NCI-H524 treated with DMSO at 0.1 percent for 48 hours (cell line): ENCODE measurements around the gene PIK3IP1.

Experiments used
- DNase-seq: peaks from one replicate; lab custom pipeline; 2025; lab: John Stamatoyannopoulos, UW

PIK3IP1 gene

DNA sequence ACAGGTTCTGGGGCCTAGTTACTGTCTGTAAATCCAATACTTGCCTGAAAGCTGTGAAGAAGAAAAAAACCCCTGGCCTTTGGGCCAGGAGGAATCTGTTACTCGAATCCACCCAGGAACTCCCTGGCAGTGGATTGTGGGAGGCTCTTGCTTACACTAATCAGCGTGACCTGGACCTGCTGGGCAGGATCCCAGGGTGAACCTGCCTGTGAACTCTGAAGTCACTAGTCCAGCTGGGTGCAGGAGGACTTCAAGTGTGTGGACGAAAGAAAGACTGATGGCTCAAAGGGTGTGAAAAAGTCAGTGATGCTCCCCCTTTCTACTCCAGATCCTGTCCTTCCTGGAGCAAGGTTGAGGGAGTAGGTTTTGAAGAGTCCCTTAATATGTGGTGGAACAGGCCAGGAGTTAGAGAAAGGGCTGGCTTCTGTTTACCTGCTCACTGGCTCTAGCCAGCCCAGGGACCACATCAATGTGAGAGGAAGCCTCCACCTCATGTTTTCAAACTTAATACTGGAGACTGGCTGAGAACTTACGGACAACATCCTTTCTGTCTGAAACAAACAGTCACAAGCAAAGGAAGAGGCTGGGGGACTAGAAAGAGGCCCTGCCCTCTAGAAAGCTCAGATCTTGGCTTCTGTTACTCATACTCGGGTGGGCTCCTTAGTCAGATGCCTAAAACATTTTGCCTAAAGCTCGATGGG lies 13.5 kb downstream of the PIK3IP1 start:
- no peak for DNase-seq

GRCh38 chr22:31278151-31278621 lies 14.1 kb downstream of the PIK3IP1 start:
- no peak for DNase-seq

GRCh38 chr22:31277741-31278140 lies 14.5 kb downstream of the PIK3IP1 start:
- no peak for DNase-seq

GRCh38 chr22:31276426-31277167 lies 15.7 kb downstream of the PIK3IP1 start:
- DNase-seq = no peak

DNA sequence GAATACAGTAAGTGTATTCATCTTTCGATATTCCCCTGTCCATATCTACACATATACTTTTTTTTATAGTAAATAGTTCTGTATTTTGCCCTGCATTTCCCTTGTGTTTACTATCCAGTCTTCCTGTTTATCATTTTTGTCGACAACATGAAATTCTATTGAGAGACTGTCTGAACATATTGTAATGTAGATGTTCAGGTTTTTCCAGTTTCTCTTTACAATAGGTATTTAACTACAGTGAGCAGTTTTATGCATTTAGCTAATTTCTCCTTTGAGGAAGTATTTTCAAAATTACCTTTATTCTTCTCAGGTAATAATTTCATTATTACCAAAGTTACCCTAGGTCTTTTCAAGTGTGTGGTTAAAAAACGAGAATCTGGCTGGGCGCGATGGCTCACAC lies 16.7 kb downstream of the PIK3IP1 start:
- DNase-seq = no peak

GRCh38 chr22:31275018-31275417 lies 17.3 kb downstream of the PIK3IP1 start:
- no peak for DNase-seq

DNA sequence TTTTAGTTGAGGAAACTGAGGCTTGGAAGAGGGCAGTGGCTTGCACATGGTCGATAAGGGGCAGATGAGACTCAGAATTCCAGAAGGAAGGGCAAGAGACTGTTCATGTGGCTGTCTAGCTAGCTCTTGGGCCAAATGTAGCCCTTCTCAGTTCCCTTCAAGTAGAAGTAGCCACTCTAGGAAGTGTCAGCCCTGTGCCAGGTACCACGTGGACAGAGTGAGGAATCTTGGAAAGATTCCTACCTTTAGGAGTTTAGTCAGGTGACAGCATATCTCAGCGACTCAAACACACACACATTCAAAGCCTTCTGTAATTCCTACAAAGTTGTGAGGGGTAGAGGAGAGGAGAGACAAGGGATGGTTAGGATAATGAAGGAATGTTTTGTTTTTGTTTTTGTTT lies 18.3 kb downstream of the PIK3IP1 start:
- DNase-seq = no peak

DNA sequence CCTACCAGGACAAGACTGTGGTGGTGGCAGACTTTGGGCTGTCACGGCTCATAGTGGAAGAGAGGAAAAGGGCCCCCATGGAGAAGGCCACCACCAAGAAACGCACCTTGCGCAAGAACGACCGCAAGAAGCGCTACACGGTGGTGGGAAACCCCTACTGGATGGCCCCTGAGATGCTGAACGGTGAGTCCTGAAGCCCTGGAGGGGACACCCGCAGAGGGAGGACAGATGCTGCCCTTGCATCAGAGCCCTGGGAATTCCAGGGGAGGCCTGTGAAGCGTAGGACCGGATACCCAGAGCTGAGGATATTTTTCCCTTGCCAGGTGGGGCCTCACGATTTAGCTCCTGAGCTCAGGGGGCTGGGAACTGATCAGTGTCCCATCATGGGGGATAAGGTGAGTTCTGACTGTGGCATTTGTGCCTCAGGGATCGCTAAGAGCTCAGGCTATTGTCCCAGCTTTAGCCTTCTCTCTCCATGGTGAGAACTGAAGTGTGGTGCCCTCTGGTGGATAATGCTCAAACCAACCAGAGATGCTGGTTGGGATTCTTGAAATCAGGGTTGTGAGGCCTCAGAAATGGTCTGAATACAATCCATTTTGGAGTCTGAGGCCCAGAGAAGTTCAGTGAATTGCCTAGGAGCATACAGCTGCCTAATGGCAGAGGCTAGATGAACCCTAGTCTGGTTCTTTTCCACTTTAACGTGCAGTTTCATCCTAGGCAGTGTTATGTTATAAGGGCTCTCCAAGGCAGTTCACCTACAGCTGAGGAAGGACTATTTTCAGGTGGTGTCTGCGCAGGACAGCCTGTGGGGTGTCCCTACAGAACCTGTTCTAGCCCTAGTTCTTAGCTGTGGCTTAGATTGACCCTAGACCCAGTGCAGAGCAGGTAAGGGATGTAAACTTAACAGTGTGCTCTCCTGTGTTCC lies 19.5 kb downstream of the PIK3IP1 start:
- DNase-seq = peak; percentile 17

GRCh38 chr22:31271485-31271884 lies 20.8 kb downstream of the PIK3IP1 start:
- no peak for DNase-seq

DNA sequence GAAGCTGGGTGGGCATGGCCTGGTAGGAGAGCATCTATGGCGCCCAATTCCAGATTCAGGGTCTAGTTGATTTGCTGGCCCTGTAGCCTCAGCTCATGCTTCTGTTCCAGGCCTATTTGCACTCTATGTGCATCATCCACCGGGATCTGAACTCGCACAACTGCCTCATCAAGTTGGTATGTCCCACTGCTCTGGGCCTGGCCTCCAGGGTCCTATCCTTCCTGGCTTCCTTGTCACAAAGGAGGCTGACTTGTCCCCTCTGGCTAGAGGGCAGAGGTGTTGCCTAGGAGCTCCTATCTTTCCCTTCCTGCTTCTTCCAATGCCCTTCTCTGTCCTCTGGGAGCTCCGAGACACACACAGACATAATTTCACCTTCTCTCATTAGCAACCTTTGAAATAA lies 21.3 kb downstream of the PIK3IP1 start:
- DNase-seq = no peak

- DNase-seq = no peak
Measured at GRCh38 chr22:31269892-31270579, 22.3 kb downstream of the PIK3IP1 start.

GRCh38 chr22:31268281-31268680 lies 24.0 kb downstream of the PIK3IP1 start:
- DNase-seq = no peak

DNA sequence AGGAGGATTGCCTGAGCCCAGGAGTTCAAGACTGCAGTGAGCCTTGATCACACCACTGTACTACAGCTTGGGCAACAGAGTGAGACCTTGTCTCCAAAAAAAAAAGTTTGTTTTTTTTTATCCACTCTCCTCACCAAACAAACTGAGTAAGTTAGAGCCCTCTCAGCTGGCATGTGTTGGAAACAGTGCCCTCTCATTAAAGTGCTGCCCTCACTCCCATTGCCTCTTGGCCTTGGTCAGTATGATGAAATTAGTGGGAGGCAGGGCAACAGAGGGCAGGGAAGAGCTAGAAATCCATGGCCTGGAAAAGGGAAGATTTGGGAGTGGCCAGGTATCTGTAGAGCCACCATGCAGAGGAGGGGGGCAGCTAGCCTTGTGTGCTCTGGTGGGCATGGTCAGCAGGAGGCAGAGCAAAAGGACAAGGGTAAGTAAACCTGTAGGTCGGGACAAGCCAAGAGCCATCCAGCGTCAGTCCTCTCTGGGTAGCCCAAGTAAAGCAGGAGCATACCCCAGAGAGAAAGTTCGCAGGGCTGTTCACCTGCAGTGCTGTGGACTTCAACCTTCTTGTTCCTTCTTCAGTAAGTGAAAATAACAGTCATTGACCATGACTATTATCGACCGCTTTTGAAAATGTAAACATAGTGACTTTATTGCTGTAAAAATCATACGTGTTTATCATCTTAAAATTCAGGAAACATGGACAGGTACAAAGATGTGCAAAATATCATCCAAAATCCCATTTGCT lies 28.2 kb downstream of the PIK3IP1 start:
- DNase-seq = no peak

DNA sequence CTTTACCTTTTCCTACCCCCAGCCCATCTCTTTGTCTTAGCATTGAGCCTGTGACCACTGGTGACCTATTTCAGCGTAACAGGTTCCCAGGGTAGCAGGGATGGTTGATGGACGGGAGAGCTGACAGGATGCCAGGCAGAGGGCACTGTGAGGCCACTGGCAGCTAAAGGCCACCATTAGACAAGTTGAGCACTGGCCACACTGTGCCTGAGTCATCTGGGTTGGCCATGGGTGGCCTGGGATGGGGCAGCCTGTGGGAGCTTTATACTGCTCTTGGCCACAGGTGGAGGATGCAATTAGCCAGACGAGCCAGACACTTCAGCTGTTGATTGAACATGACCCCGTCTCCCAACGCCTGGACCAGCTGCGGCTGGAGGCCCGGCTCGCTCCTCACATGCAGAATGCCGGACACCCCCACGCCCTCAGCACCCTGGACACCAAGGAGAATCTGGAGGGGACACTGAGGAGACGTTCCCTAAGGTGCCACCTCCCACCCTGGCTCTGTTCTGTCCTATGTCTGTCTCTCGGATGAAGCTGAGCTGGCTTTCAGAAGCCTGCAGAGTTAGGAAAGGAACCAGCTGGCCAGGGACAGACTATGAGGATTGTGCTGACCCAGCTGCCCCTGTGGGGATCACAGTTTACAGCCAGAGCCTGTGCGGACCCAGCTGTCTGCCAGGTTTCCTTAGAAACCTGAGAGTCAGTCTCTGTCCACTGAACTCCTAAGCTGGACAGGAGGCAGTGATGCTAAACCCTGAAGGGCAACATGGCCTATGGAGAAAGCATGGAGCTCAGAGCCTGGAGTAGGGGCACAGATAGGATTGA lies 29.8 kb downstream of the PIK3IP1 start:
- DNase-seq = no peak

- no peak for DNase-seq
Measured at GRCh38 chr22:31260474-31260856, 31.8 kb downstream of the PIK3IP1 start.

- no peak for DNase-seq
Measured at GRCh38 chr22:31259798-31260473, 32.4 kb downstream of the PIK3IP1 start.

DNA sequence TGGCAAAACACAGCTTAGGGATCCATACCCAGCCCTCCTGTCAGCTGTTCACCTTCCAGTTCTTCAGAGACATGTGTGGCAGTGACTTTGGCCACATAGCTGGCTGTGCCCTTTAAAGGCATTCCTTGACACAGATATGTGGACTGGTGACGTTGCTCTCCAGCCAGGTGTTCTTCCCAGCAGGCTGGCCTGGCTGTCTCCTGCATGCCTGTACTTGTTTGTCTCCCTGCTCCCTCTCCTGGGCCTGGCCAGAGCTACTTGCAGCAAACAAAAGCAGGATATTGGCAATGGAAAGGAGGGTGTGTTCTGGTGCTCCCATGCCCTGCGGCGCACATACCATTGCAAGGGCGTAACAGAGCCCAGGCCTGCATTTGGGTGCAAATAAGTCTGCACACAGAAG lies 38.3 kb downstream of the PIK3IP1 start:
- no peak for DNase-seq

DNA sequence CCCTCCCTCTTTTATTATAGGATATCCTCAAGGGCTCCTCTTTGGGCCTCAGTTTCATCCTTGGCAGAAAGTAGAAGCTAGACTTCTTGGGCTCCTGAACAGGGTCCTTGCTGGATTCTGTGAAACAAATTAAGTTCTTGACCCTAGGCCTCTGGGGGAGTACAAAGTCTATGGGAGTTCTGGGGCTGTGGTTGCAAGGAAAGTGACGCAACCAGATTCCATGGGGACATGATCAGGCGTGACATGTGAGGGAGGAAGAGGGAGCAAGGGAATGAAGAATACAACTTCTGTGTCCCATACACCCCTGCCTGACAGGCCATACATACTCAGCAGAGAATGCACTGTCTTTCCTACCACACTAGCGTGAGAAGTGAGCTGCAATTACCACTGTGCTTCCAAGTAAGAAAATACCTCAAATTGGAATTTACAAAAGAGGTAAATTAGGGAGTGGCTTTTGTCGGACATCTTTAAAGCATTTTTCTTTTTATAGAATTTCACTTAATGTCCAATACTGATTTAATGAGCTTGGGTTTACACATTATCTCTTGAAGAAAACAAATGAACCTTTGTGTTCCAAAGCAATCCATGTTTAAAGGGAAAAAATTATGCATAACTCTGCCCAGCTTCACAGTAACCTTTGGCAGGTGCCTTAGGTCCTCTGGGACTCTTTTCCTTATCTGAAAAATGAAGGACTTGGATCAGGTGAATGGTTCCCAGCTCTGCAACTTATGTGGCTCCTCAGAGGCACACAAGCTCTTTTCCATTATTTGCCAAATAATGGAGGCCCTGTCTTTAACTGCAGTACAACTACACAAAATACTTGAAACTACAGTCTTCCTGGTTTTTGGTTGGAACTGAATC lies 41.3 kb downstream of the PIK3IP1 start:
- no peak for DNase-seq
